RCC 7860 (cell line): ENCODE data around the gene PTPRN2.
"Not testable (repeated sequence)": the region's sequence is repeated elsewhere in the genome, so short reads cannot be mapped to it uniquely, and the experiment has no call there.

Experiments used
- DNase-seq: peaks from one replicate; pipeline ENCODE4 v3.0.0-alpha.2; 2015; ENCODE audit warnings: low spot score
- FAIRE-seq: peaks from 2 replicates; lab custom pipeline; 2012; peaks lifted over from hg19 to GRCh38; lab: Jason Lieb, UNC

The PTPRN2 gene

DNA sequence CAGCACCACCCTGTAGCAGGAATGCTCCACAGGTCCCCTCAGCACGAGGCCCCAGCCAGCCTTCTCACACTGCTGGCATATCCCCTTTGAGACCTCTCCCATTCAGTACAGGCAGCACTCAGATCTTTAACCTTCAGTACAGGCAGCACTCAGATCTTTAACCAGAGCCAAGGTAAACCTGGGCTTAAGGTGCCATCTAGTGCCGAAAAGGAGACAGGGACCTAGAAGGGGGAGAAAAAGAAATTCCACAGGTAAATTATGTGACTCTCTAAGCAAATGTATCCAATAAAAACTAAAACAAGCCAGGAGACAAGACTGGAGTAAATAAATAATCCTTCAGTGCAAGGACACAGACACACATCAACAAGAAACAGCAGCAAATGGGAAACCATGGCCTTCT is 358.6 kb downstream of the PTPRN2 start:
- no peak for FAIRE-seq
- no peak for DNase-seq

DNA sequence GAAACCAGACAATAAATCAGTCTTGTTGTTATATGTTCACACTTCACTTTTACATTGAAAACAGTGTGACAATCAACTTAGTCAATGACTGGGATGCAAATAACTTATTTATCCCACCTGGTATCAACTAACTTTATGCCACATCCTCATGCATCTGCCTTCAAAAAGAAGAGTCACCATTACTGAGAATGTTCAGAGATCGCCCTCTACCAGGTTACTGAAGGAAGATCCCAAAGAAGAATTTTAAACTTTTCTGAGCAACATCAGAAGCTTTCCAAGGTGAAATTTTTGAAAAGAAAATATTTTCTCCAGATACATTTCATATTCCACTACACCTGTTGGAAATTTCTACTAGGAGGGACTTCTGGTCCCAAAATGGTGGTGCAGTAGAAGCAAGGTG is 359.5 kb downstream of the PTPRN2 start:
- DNase-seq, result no peak
- no peak for FAIRE-seq

DNA sequence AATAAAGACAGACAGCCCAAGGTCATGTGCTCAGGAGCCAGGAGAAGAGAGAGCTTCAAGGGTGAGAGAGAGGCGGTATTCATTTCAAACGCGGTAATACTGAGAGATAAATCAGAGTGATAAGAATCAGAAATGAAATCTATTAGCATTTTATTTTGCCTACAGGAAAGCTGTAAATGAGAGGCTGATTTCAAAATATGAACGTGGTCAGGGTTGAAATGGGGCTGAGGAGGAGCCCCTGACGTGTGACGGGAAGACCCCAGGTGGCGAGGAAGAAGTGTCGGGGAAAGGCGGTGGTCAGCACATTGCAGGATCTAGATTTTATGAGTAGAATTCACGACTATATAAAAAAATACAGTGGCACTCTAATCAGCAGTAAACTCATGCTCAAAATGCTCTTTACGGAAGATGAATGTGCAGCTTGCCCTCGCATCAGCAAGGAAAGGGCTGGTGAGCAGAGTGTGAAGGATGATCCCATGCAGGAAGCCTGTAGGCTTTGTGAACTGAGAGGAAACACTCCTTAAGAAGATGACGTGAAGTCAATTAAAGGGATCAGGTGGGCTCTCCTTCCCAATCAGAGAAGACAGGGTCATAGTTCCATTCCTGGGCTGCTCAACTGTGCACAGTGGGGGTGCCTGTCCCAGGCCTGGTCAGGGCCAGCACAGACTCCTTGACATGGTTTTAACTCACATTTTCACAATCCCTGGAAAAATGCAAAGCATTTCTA is 360.2 kb downstream of the PTPRN2 start:
- FAIRE-seq, result no peak
- no peak for DNase-seq

DNA sequence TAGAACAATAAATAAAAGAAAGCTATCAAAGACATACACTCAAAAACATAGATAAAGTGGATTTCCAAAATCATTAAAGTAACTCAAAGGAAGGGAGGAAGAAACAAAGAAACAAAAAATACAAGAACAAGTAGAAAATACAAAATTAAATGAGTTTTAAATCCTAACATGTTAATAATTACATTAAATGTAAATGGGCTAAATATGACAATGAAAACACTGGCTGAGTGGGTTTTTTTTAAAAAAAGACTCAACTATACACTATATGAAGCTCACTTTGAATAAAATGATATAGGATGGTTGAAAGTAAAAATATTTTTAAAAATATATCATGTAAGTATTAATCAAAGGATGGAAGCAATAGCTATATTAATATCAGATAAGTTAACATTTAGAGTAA is 371.4 kb downstream of the PTPRN2 start:
- FAIRE-seq (no peak), DNase-seq (no peak)

DNA sequence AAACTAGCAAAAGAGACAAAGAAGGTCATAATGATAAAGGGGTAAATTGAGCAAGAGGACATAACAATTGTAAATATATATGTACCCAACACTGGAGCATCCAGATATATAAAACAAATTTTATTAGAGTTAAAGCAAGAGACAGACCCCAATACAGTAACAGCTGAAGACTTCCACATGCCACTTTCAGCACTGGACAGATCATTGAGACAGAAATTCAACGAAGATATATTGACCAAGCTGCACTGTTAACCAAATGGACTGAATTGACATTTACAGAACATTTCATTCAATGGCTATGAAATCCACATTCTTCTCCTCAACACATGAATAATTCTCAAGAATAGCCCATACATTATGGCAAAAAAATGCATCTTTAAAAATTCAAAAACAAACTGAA is 378.2 kb downstream of the PTPRN2 start:
- no peak for DNase-seq
- no peak for FAIRE-seq

DNA sequence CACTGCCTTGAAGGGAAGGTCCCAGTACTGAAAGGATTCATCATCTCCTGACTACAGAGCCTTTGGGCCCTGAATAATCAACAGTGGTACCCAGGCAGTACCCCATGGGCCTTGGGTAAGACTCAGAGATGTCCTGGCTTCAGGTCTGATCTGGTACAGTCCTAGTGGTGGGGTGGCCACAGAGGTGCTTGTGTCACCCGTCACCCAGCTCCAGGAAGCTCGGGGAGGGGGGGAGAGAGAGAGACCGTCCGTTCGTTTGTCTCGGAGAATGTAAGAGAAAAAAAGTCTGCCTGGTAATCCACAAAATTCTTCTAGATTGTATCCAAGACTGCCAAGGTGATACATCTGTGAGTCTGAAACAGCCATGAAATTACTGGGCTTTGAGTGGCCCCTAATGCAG is 381.3 kb downstream of the PTPRN2 start:
- FAIRE-seq, result no peak

DNA sequence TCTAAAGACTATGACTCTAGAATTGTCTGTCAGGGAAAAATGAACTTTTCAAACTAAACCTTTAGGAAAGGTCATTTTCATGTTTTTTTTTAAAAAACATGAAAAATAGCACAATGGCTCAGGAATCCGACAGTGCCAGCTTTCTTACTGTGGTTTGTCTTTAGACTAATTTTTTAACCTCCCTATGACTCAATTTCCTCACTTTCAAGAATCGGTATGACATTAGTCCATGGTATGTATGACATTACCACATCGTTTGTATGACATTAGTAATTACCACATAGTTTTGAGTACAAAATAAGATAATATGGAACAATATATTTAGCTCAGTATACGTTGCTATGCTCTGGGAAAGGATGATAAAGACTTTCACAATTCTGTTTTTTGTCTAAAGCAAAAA is 383.2 kb downstream of the PTPRN2 start:
- DNase-seq (no peak), FAIRE-seq (no peak)

More for the DNA sequence above, 381.3 kb downstream of the PTPRN2 start:
- no peak for DNase-seq

DNA sequence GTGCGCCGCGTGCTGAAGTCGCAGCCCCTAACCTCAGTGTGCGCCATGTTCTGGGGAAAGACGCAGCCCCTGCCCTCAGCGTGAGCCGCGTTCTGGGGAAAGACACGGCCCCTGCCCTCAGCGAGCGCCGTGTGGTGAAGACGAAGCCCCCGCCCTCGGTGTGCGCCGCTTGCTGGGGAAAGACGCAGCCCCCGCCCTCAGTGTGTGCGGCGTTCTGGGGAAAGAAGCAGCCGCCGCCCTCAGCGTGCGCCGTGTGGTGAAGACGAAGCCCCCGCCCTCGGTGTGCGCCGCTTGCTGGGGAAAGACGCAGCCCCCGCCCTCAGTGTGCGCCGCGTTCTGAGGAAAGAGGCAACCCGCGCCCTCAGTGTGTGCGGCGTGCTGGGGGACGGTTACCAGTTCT is 383.7 kb downstream of the PTPRN2 start:
- DNase-seq, FAIRE-seq: not testable (repeated sequence)

DNA sequence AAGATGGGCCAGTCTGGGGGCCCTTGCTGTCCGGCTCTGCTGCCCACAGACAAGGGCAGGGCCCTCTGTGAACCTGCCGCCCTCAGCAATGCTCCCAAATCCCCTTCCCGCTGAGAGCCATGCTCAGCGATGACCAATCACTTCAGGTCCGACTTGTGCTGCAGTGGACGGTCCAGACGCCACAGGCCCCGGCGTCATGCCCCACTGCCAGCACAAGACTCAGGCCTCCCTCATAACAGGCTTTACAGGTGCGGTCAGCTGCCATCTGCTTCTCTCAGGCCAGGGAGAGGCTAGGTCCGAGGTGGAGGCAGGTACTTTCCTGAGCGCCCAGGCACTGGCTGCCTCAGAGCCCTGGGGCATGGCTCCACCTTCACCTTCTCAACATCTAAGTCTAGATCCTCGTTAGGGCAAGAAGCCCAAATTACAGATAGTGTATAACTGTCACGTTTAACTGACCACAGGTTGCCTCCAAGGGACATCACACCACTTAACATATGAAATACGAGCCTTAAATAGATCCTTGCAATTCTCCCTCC is 393.2 kb downstream of the PTPRN2 start:
- DNase-seq (no peak), FAIRE-seq (no peak)

DNA sequence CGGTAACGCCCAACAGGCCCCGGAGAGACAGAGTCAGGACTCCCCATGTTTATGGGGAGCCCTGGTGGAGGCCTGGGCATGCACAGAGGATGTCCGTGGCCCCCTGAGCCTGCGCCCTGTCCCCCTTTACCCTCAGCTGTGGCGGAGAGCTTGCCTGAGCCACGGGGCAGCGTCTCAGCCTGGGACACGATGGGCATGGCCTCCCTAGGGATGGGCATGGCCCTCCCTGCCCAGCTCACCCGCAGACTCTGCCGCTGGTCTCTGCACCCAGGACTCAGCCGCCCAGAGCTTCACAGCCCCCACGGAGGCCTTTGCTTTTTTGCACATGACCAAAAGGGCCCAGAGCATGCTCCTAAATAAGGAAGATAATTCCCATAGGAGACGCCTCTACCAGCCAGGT is 394.2 kb downstream of the PTPRN2 start:
- no peak for DNase-seq
- FAIRE-seq, result no peak

DNA sequence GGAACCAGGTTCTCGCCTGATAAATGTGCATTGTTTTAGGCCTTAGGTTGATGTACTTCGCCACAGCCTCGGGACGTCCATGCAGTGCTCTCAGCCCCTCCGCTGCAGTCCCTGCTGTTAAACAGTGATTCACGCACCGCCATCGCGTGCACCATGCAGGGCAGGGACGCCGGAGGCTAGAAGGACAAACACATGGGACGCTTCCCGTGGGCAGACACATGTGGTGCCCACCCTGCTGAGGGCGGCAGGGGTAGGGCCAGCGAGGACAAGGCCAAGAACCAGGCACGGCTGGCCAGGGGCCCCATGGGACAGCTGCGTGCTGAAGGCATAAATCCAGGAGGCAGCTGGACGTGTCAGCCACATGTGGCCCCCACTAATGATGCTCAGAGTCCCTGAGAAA is 394.7 kb downstream of the PTPRN2 start:
- DNase-seq (no peak), FAIRE-seq (no peak)

DNA sequence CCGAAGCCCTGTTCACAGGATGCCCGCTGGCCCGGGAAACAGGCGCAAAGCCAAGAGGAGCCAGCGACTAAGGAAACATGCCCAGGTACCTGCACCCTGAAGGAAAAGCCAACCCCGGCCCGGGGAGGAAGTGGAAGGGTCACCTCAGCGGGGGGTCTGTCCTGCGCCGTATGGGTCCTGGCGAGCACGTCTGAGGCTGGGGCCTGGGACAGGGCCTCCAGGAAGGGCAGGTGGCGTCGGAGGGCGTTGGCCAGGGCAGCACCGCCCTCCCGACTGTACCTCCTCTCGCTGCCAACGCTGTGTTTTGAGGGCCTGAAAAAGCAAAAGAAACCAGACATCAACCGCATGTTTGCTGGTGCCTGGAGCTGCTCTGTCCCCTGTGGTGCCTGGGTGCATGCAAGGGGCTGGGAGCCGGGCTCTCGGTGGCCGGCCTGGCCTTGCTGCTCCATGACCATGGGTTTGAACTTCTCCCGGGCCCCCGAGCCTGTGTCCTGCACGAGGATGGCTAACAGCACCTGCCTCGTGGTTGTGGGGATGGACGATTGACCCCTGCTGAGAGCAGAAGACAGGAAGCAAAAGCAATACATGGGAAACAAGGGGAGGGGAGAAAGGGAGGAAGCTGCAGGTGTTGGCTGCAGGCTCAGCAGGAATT is 395.3 kb downstream of the PTPRN2 start:
- DNase-seq, result no peak
- FAIRE-seq, result no peak

DNA sequence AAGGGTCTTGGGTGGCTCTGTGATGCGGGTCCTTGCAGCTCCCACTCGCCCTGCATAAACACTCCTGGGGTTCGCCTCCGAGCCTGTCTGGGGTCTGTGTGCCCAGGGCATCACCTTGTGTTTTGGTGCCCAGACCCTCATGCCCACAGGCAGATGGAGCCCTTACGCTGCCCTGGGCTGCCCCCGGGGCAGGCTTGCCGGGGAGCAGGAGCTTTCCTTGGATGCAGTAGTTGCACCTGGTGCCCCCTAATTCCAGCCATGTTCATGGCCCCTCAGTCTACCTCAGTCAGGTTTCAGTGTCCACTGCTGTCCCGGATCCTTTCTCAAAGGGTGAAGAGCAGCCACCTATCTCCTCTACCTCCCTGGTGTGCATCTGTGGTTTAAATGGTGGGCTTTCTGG is 396.0 kb downstream of the PTPRN2 start:
- no peak for DNase-seq
- no peak for FAIRE-seq

DNA sequence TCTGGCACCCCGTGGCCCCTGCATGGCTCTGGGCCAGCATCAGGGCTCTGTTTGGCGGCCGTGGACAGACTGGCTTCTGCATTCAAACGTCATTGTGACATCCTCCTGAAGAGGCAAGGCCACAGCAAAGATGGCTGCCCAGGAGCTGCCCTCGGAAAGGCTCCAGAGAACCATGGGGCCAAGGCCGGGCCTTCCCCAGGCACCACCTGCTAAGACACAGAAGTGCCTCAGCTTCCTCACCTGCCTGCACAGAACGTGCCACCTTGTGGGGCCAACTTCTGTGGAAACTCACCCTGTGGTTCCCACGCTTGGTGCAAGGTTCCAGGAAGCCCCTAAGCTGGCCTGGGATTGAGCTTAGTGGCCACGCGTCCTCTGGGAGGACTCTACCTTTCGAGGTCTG is 396.9 kb downstream of the PTPRN2 start:
- DNase-seq (no peak), FAIRE-seq (no peak)

DNA sequence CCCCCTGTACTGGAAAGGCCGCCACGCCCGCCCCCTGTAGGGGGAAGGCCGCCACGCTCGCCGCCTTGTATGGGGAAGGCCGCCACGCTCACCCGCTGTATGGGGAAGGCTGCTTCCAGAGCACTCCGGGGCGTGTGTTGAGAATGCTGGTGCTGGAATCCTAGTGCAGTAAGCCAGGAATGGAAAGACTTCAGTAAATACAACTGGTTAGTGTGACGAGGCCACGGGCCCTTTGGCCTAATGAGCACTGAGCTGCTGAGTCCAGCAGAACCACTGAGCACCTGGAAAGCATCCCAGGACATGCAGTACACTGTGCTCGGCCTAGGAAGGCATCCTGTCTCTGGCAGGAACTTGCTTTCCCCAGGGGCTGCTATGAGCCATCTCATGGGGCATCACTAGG is 398.9 kb downstream of the PTPRN2 start:
- no peak for FAIRE-seq
- DNase-seq, result no peak

DNA sequence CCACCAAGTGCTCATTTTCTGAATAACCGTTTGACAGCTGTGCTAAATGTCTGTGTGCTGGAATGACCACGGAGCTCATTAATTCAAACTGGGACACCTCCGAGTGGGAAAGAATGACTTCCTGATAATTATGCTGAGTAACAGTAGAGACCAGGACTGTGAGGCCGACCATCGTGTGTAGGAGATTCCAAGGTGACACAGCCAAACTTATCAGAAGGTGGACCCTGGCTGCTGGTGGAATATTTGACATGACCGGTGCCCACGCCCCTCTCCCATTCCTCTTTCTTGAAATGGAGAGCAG is 400.0 kb downstream of the PTPRN2 start:
- DNase-seq (no peak), FAIRE-seq (no peak)

DNA sequence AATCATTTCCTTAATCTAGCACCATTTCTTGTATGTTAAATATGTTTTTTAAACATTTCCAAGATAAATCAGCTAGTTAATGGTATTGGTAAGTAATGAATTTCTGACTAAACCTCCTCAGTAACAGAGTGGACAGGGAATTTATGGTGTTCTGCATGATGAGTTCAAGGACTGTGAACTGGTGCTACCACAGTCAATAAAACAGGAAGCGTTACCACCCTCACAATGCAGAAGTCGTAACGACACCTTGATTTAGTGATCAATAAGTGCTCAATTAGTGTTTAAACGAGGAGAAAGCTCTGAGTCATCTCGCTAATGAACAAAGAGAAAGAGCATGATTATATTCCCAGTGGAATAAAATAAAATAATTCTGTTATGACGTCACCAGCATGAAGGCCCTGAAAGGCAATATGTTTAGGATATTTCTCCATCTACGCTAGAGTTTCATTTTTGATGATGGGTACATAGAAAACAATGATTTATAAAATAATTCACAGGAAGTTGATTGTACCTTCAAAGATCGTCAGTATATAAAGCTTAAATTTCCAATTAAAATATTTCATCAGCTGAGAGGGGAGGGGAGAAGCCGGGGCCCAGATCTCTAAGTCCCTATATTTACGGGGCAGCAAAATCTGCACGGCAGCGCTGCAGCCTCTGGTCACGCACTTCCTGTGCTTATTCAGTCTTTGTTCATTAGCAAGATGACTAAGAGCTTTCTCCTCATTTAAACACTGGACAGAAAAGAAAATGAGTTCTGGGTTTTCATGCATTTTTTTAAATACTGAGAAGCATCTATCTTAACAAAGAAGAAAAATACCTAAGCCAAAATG is 400.5 kb downstream of the PTPRN2 start:
- FAIRE-seq (no peak), DNase-seq (no peak)

DNA sequence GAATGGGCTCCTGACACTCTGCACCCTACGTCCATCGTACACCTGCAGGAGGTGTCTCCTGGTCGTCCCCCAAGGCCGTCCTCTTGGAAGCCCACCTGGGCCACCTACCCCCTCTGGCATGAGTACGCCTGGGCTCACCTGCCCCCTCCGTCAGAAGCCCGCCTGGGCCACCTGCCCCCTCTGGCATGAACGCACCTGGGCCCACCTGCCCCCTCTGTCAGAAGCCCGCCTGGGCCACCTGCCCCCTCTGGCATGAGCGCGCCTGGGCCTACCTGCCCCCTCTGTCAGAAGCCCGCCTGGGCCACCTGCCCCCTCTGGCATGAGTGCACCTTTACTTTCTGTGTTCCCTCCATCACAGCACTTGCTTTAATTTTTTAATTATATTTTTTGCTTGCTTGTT is 401.2 kb downstream of the PTPRN2 start:
- no peak for FAIRE-seq

DNA sequence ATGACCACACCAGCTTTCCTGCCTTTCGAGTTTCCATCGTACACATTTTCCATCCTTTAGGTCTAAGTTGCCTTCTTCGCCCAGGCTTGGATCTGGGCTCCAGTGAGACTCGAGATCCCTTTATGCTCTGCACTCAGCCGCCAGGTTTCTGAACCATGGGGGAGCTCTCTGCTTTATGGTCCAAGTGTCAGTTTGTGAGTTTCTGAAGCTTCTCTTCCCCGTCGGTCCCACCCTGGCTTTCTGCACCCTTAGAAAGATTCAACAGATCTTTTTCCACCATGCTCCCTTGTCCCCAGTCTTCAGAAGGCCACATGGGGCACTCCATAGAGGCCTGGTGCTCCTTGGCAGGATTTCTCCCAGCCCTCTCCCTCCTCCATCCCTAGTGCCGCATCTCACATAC is 402.0 kb downstream of the PTPRN2 start:
- FAIRE-seq, result no peak
- no peak for DNase-seq

More for the DNA sequence above, 401.2 kb downstream of the PTPRN2 start:
- DNase-seq, result no peak

DNA sequence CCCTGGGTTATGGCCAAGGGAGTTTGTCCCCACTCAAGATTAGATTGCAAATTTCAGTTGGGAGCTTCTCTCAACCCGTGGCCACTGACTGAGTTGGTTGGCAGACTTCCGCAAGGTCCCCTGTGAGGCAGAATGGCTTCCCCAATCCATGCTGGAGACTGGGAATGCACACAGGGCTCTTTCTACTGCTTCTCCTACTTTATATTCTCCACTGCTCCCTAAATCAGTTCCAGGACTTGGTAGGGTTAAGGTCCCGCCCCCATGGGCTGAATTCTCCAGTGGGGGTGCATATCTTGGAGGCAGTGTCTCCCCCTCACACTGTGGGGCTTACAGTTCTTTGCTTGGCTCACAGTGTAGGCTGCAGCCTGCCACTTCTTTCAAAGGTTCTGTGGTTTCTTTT is 404.2 kb downstream of the PTPRN2 start:
- DNase-seq (no peak), FAIRE-seq (no peak)

DNA sequence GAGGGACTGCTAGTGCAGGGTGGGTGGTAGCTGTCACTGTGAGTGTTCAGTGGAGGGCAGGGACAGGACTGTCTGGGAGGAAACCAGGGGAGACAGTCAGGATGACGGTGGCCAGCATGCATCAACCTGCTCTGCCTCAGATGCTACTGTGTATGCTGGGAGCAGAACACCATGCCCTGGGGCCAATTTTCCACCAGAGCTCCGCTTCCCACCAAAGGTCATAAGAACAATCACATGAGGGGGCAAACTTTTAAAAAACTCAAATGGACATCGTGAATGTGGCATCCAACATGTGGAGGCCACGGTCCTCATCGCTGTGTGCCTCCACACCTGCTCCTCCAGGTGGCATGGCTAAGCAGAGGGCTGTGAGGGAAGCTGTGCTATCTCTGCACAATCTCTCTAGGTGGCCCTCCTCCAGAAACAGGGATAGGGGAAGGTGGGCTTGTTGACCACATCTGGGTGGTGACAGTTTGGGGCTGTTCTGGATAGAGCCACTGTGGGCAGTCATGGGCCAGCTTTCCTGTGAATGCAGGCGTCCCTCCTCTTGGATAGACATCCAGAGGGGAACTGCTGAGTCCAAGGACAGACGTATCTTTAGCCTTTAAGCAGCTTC is 411.0 kb downstream of the PTPRN2 start:
- DNase-seq (no peak), FAIRE-seq (no peak)
